ENCODE results near the gene PSME4. TPM values are rescaled to one million over a fixed set of nuclear protein-coding genes. Genes with fewer than 3 reads are reported as not detected.
"Not testable (repeated sequence)": the region's sequence is repeated elsewhere in the genome, so short reads cannot be mapped to it uniquely, and the experiment has no call there.

PSME4 gene
- polyA plus RNA-seq, 1 donor from 2014 or later, result 23.4 TPM

DNA sequence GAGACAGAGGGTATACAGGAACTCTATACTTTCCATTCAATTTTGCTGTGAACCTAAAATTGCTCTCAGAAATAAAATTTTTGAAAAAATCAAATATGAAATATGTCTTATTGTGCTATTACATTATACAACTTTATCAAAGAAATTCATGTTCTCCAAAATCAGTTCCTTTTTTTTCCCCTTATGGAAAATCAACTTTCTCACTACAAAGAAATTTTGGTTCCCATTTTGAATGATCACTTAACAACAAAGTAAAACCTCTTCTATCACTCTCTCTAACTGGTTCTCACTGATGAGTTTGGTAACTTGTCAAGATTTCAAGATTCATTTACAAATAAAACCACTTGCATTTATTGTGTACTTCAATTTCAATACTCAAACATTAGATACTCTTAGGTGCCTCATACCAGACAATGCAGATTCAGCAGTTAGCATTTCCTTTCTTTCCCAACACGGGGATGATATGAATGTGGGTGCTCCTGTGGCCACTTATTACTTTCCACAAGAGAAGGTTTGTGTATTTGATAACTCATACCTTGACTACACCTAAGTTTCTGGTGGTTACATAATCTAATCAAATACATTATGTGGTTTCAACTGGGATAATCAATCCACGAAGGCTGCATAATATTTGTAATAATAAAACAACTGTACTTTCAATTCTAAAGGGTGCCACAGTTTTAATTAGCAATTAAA lies 6.4 kb downstream of the PSME4 start:
- Histone ChIP-seq H3K79me2 (replicated peaks; ENCODE audit: insufficient read depth, low read length) (peaks cover 78% of the 10 kb centered on the region), H3F3A (ENCODE audit: insufficient read depth, low read length, poor library complexity, severe bottlenecking) (no peaks in the 10 kb centered on the region), H4K20me1 (ENCODE audit: insufficient read depth) (no peaks in the 10 kb centered on the region), H3K27me3 (ENCODE audit: insufficient read depth, low read depth, low read length) (no peaks in the 10 kb centered on the region), H3K9me3 (ENCODE audit: low read length) (no peaks in the 10 kb centered on the region), H3K4me3 (ENCODE audit: low read length) (no peak overlapping the region), H3K9ac (ENCODE audit: low read length) (no peak overlapping the region), H3K4me2 (ENCODE audit: low read length) (no peak overlapping the region), H3K36me3 (ENCODE audit: insufficient read depth, low read length) (no peaks in the 10 kb centered on the region), H3K9me2 (ENCODE audit: insufficient read depth, low read length) (no peaks in the 10 kb centered on the region), H2AFZ (ENCODE audit: low read depth, low read length) (no peak overlapping the region), H3K27ac (ENCODE audit: low read length) (no peak overlapping the region)
- no peak for TF ChIP-seq EP300 (conservative IDR thresholded peaks at IDR 0.05; ENCODE audit: poor library complexity, severe bottlenecking)
- TF ChIP-seq, protein P1, sequence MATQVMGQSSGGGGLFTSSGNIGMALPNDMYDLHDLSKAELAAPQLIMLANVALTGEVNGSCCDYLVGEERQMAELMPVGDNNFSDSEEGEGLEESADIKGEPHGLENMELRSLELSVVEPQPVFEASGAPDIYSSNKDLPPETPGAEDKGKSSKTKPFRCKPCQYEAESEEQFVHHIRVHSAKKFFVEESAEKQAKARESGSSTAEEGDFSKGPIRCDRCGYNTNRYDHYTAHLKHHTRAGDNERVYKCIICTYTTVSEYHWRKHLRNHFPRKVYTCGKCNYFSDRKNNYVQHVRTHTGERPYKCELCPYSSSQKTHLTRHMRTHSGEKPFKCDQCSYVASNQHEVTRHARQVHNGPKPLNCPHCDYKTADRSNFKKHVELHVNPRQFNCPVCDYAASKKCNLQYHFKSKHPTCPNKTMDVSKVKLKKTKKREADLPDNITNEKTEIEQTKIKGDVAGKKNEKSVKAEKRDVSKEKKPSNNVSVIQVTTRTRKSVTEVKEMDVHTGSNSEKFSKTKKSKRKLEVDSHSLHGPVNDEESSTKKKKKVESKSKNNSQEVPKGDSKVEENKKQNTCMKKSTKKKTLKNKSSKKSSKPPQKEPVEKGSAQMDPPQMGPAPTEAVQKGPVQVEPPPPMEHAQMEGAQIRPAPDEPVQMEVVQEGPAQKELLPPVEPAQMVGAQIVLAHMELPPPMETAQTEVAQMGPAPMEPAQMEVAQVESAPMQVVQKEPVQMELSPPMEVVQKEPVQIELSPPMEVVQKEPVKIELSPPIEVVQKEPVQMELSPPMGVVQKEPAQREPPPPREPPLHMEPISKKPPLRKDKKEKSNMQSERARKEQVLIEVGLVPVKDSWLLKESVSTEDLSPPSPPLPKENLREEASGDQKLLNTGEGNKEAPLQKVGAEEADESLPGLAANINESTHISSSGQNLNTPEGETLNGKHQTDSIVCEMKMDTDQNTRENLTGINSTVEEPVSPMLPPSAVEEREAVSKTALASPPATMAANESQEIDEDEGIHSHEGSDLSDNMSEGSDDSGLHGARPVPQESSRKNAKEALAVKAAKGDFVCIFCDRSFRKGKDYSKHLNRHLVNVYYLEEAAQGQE (IDR thresholded peaks at IDR 0.05; ENCODE audit: borderline replicate concordance), result no peak
- TF ChIP-seq RAD21 (conservative IDR thresholded peaks at IDR 0.05), result no peak
- TF ChIP-seq SMC3 (conservative IDR thresholded peaks at IDR 0.05; ENCODE audit: poor library complexity), result no peak
- TF ChIP-seq, protein P2, sequence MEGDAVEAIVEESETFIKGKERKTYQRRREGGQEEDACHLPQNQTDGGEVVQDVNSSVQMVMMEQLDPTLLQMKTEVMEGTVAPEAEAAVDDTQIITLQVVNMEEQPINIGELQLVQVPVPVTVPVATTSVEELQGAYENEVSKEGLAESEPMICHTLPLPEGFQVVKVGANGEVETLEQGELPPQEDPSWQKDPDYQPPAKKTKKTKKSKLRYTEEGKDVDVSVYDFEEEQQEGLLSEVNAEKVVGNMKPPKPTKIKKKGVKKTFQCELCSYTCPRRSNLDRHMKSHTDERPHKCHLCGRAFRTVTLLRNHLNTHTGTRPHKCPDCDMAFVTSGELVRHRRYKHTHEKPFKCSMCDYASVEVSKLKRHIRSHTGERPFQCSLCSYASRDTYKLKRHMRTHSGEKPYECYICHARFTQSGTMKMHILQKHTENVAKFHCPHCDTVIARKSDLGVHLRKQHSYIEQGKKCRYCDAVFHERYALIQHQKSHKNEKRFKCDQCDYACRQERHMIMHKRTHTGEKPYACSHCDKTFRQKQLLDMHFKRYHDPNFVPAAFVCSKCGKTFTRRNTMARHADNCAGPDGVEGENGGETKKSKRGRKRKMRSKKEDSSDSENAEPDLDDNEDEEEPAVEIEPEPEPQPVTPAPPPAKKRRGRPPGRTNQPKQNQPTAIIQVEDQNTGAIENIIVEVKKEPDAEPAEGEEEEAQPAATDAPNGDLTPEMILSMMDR (IDR thresholded peaks at IDR 0.05; ENCODE audit: poor library complexity, severe bottlenecking), result no peak
- no peak for TF ChIP-seq TAF1 (IDR thresholded peaks at IDR 0.05; ENCODE audit: low read depth)
- no peak for TF ChIP-seq POLR2AphosphoS5 (IDR thresholded peaks at IDR 0.05)
- TF ChIP-seq MXI1 (conservative IDR thresholded peaks at IDR 0.05; ENCODE audit: poor library complexity, severe bottlenecking), result no peak
- no peak for TF ChIP-seq EZH2 (IDR thresholded peaks at IDR 0.05; ENCODE audit: borderline replicate concordance, insufficient read depth, low read length, poor library complexity, severe bottlenecking)

DNA sequence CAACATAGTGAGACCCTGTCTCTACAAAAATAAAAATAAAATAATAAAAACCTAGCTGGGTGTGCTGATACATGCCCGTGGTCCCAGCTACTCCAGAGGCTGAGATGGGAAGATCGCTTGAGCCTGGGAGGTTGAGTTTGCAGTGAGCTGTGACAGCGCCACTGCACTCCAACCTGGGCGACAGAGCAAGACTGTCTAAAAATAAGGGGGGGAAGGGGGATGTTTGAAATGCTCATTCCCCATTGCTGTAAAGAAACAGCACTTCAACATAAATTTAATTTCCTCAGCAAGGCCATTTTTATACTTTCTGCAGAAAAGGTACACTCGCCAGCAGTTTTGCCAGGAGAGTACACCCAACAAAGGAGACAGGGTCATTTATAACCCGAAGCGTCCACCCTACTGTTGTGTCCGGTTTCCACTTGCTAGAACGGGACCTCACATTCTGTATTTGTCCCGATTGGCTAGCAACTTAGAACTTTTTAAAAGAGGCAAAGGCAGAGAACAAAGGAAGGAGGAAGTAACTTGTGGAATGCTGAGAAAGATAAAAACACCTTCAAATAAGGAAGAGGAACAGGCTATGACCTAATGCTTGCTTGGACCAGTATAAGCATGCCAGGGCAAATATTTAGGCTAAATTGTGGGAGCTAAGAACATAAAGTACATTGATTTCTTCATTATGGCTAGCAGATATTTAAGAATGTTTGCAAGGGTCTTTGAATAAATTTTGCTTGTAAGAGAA lies 9.1 kb downstream of the PSME4 start:
- H3K9me3 ChIP-seq (ENCODE audit: low read length); H3K9me2 ChIP-seq (ENCODE audit: insufficient read depth, low read length); H3K4me3 ChIP-seq (ENCODE audit: low read length); H3K36me3 ChIP-seq (ENCODE audit: insufficient read depth, low read length); H2AFZ ChIP-seq (ENCODE audit: low read depth, low read length); H3K9ac ChIP-seq (ENCODE audit: low read length); H4K20me1 ChIP-seq (ENCODE audit: insufficient read depth); H3K4me2 ChIP-seq (ENCODE audit: low read length); H3F3A ChIP-seq (ENCODE audit: insufficient read depth, low read length, poor library complexity, severe bottlenecking); H3K27ac ChIP-seq (ENCODE audit: low read length); H3K27me3 ChIP-seq (ENCODE audit: insufficient read depth, low read depth, low read length): not testable (repeated sequence)
- H3K79me2 ChIP-seq (replicated peaks; ENCODE audit: insufficient read depth, low read length), result peaks cover 73% of the 10 kb centered on the region

Data from neural cell (in vitro differentiated cells).